Activated T-cell treated with anti-CD3 and anti-CD28 coated beads for 48 hours (primary cell): ENCODE data around the gene SYT12.
"Not testable (repeated sequence)": the region's sequence is repeated elsewhere in the genome, so short reads cannot be mapped to it uniquely, and the experiment has no call there.

Source experiments
- DNase-seq: peaks from one replicate; pipeline ENCODE4 v3.0.0-alpha.2; 2020; ENCODE audit warnings: low read depth

The SYT12 gene

GRCh38 chr11:66996609-66997273 lies 26.2 kb upstream of the SYT12 start:
- no peak for DNase-seq

- DNase-seq, result no peak
Measured at GRCh38 chr11:66999555-66999954, 23.4 kb upstream of the SYT12 start.

GRCh38 chr11:67001332-67001731 lies 21.6 kb upstream of the SYT12 start:
- DNase-seq, result no peak

- DNase-seq, result no peak
Measured at GRCh38 chr11:67002297-67002913, 20.5 kb upstream of the SYT12 start.

GRCh38 chr11:67002921-67003411 lies 20.0 kb upstream of the SYT12 start:
- no peak for DNase-seq

- DNase-seq, result not testable (repeated sequence)
Measured at GRCh38 chr11:67005200-67005599, 17.7 kb upstream of the SYT12 start.

GRCh38 chr11:67006029-67006884 lies 16.7 kb upstream of the SYT12 start:
- peak; percentile 30 for DNase-seq

GRCh38 chr11:67007126-67007525 lies 15.8 kb upstream of the SYT12 start:
- DNase-seq, result no peak

- no peak for DNase-seq
Measured at GRCh38 chr11:67010296-67010905, 12.5 kb upstream of the SYT12 start.

- no peak for DNase-seq
Measured at GRCh38 chr11:67013511-67014045, 9.4 kb upstream of the SYT12 start.

GRCh38 chr11:67014343-67014742 lies 8.6 kb upstream of the SYT12 start:
- DNase-seq, result no peak

GRCh38 chr11:67015048-67015447 lies 7.9 kb upstream of the SYT12 start:
- DNase-seq, result no peak

GRCh38 chr11:67016550-67016949 lies 6.4 kb upstream of the SYT12 start:
- no peak for DNase-seq

- no peak for DNase-seq
Measured at GRCh38 chr11:67020949-67021348, 2.0 kb upstream of the SYT12 start.

GRCh38 chr11:67022341-67022933 lies 497 bp upstream of the SYT12 start:
- no peak for DNase-seq

- DNase-seq, result no peak
Measured at GRCh38 chr11:67023957-67024353, 1.0 kb downstream of the SYT12 start.

- peak; percentile 28 for DNase-seq
Measured at GRCh38 chr11:67024410-67024809, 1.5 kb downstream of the SYT12 start.

GRCh38 chr11:67024966-67025365 lies 2.0 kb downstream of the SYT12 start:
- DNase-seq, result no peak

- DNase-seq, result no peak
Measured at GRCh38 chr11:67025750-67026149, 2.8 kb downstream of the SYT12 start.

- DNase-seq, result no peak
Measured at GRCh38 chr11:67026941-67027340, 4.0 kb downstream of the SYT12 start.

GRCh38 chr11:67027483-67027930 lies 4.6 kb downstream of the SYT12 start:
- DNase-seq, result no peak
